Esophagus squamous epithelium (tissue), 5 donors: ENCODE results near the gene ENDOV. TPM values are rescaled to one million over a fixed set of nuclear protein-coding genes. Genes with fewer than 3 reads are reported as not detected.
"Not testable (repeated sequence)": the region's sequence is repeated elsewhere in the genome, so short reads cannot be mapped to it uniquely, and the experiment has no call there.

ENCODE experiments used
- DNase-seq: peaks from one replicate; lab custom pipeline; 2025; lab: John Stamatoyannopoulos, UW
- H3K27ac ChIP-seq, 4 donors: fragments of 200-600 bp; sonication (generic); one replicate each; pipeline ENCODE4 v1.5.1; 2016 to 2019; ENCODE audit warnings: mild to moderate bottlenecking in 1 of 4
- H3K27me3 ChIP-seq, 4 donors: fragments of 200-600 bp; sonication (generic); 1 replicate in 3 of 4; 2 replicates in 1 of 4; pipeline versions ENCODE4 v1.5.1 to v1.6.0; 2017 to 2021; ENCODE audit warnings: antibody characterized with exemption in 1 of 4
- H3K36me3 ChIP-seq, 3 donors: fragments of 200-600 bp; sonication (generic); one replicate each; pipeline ENCODE4 v1.5.1; 2016 to 2019
- H3K4me1 ChIP-seq, 3 donors: fragments of 200-600 bp; sonication (generic); one replicate each; pipeline ENCODE4 v1.5.1; 2017 to 2019
- H3K4me3 ChIP-seq, 4 donors: fragments of 200-600 bp; sonication (generic); 1 replicate in 3 of 4; 2 replicates in 1 of 4; pipeline ENCODE4 v1.5.1; 2016 to 2019; ENCODE audit warnings: mild to moderate bottlenecking in 2 of 4, moderate library complexity in 1 of 4
- H3K9me3 ChIP-seq, 3 donors: fragments of 200-600 bp; sonication (generic); one replicate each; pipeline ENCODE4 v1.5.1; 2016 to 2019
- CTCF ChIP-seq, 6 experiments: fragments of 450-650 bp in 4 of 6; fragments of 200-600 bp in 2 of 6; sonication (generic) in 2 of 6; IDR thresholded peaks; one replicate each; pipeline ENCODE4 v1.5.1; 2016 to 2019; ENCODE audit warnings: antibody characterized with exemption in 6 of 6, mild to moderate bottlenecking in 4 of 6, moderate library complexity in 4 of 6
- POLR2A ChIP-seq, 4 donors: fragments of 450-650 bp; IDR thresholded peaks; one replicate each; pipeline ENCODE4 v1.6.1; 2017; ENCODE audit warnings: antibody characterized with exemption in 4 of 4, mild to moderate bottlenecking in 4 of 4, moderate library complexity in 3 of 4
- WGBS, 2 donors: methylation state at CpG; one replicate each; pipeline ENCODE4 v1.1.5; 2018; 5-methylcytosine and 5-hydroxymethylcytosine counted together
- intact Hi-C: fragments of 100-400 bp; cut with DNase I; formaldehyde crosslinking; loops from one replicate; pipeline ENCODE4 v1.15.0; 2022
- total RNA-seq, 4 donors: library from RNA; depleted of rRNA; stranded (reverse); fragments of >200 nt; gene quantifications; one replicate each; pipeline ENCODE4 v1.1.0, GENCODE V29; 2016
- donor health status: DM: yes; HTN: yes; CAD: no.

The ENDOV gene
- total RNA-seq, 4 donors from 2014 or later: 7.4 to 16.0 (median 14.5) TPM

GRCh38 chr17:80396157-80397033 lies 18.6 kb upstream of the ENDOV start:
- Histone ChIP-seq H3K27me3 (no peaks in the 10 kb centered on the region), H3K27ac (no peak overlapping the region), H3K4me3 (no peak overlapping the region), H3K9me3 (no peaks in the 10 kb centered on the region), H3K4me1 (peaks cover 0 to 9% (median 0%) of the 10 kb centered on the region in 3 donors), H3K36me3 (peaks cover 0 to 46% (median 25%) of the 10 kb centered on the region in 3 donors)
- intact Hi-C loops: no loop called here
- no peak for DNase-seq
- TF ChIP-seq CTCF (IDR thresholded peaks at IDR 0.05): no peak
- TF ChIP-seq POLR2A (IDR thresholded peaks at IDR 0.05): no peak
- 67 to 87% methylated on average over 6 to 9 of the region's 9 CpGs for WGBS, 2 donors

DNA sequence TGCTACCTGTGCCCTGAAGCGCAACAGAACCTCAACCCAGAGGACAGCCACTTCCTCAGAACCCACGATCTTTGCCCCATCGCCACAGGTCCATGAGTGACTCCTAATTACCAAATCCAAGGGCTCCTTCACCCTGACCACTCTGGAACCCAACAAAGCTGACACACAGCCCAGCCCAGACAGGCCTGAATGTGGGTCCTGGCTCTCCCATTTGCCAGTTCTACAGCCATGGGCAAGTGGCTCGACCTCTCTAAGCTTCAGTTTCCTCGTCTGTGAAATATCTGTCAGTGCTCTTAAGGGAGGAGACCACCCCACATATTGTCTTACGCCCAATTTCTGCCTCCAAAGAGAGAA lies 18.0 kb upstream of the ENDOV start:
- TF ChIP-seq CTCF (IDR thresholded peaks at IDR 0.05): no peak
- no peak for TF ChIP-seq POLR2A (IDR thresholded peaks at IDR 0.05)
- WGBS, 2 donors: 83 to 88% methylated on average over 6 of the region's 6 CpGs
- intact Hi-C loops: no loop called here

GRCh38 chr17:80397686-80398085 lies 17.3 kb upstream of the ENDOV start:
- H3K27me3 ChIP-seq: no peaks in the 10 kb centered on the region
- peaks cover 0 to 9% (median 0%) of the 10 kb centered on the region in 3 donors for H3K4me1 ChIP-seq
- H3K9me3 ChIP-seq: no peaks in the 10 kb centered on the region
- TF ChIP-seq POLR2A (IDR thresholded peaks at IDR 0.05) (no peak), CTCF (IDR thresholded peaks at IDR 0.05) (no peak)
- no peak overlapping the region for H3K4me3 ChIP-seq
- peaks cover 0 to 33% (median 13%) of the 10 kb centered on the region in 3 donors for H3K36me3 ChIP-seq
- 79 to 83% methylated on average over 4 to 5 of the region's 10 CpGs for WGBS, 2 donors
- no peak overlapping the region for H3K27ac ChIP-seq
- intact Hi-C loops: no loop called here
- DNase-seq: no peak

More for the DNA sequence above, 18.0 kb upstream of the ENDOV start:
- no peaks in the 10 kb centered on the region for H3K9me3 ChIP-seq
- no peaks in the 10 kb centered on the region for H3K27me3 ChIP-seq
- no peak overlapping the region for H3K4me3 ChIP-seq
- no peak overlapping the region for H3K27ac ChIP-seq
- no peak for DNase-seq
- H3K4me1 ChIP-seq: peaks cover 0 to 9% (median 0%) of the 10 kb centered on the region in 3 donors
- H3K36me3 ChIP-seq: peaks cover 0 to 40% (median 18%) of the 10 kb centered on the region in 3 donors

- intact Hi-C loops, DNase-seq, H3K9me3 ChIP-seq, H3K27ac ChIP-seq, H3K36me3 ChIP-seq, H3K4me3 ChIP-seq, H3K4me1 ChIP-seq, H3K27me3 ChIP-seq: not testable (repeated sequence)
- 85 to 87% methylated on average over 8 to 9 of the region's 9 CpGs for WGBS, 2 donors
Observed at GRCh38 chr17:80401086-80401485, 13.9 kb upstream of the ENDOV start.

GRCh38 chr17:80402102-80402501 lies 12.9 kb upstream of the ENDOV start:
- H3K27ac ChIP-seq, H3K36me3 ChIP-seq, intact Hi-C loops, H3K9me3 ChIP-seq, DNase-seq, H3K4me3 ChIP-seq, H3K27me3 ChIP-seq, H3K4me1 ChIP-seq: not testable (repeated sequence)
- 81 to 88% methylated on average over 9 to 13 of the region's 13 CpGs for WGBS, 2 donors

- Histone ChIP-seq H3K27me3 (no peaks in the 10 kb centered on the region), H3K4me3 (no peak overlapping the region), H3K4me1 (no peaks in the 10 kb centered on the region), H3K27ac (no peak overlapping the region), H3K36me3 (no peaks in the 10 kb centered on the region), H3K9me3 (no peaks in the 10 kb centered on the region)
- WGBS, 2 donors: 90 to 96% methylated on average over 4 of the region's 4 CpGs
- no peak for DNase-seq
- no peak for TF ChIP-seq CTCF (IDR thresholded peaks at IDR 0.05)
- no peak for TF ChIP-seq POLR2A (IDR thresholded peaks at IDR 0.05)
- intact Hi-C loops: no loop called here
Observed at GRCh38 chr17:80402959-80403358, 12.0 kb upstream of the ENDOV start.
